OCI-LY3 (cell line): Measurements from ENCODE around the gene SLC6A11.

Experiments
- EZH2phosphoT487 ChIP-seq: fragments of 200-600 bp; shearing (Covaris generic); IDR thresholded peaks from 2 replicates; pipeline ENCODE4 v1.6.1; 2018; ENCODE audit warnings: antibody characterized with exemption, mixed run types, low read depth
- TF ChIP-seq, protein P1 (sequence below): fragments of 200-600, 300-600 bp; sonication (generic); IDR thresholded peaks from 2 replicates; pipeline ENCODE4 v1.5.1; 2014; ENCODE audit warnings: antibody characterized with exemption, low read length, low read depth

DNA sequence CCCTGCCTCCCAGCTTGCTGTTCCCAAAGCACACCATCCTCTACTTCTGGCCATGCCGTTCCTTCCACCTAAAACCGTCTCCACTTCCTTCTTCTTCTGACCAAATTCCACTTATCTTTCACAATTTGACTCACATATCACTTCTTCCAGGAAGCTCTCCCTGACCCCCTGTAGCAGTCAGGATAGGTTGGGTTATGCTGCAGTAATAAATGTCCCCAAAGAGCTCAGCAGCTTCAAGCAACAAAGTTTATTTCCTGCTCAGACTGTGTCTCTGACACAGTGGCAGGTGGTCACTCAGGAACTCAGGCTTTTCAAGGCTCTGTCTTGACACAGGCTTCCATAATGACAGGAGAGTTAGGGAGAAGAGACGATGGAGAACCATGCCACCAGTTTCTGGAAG lies 27.4 kb downstream of the SLC6A11 start:
- TF ChIP-seq, protein P1, sequence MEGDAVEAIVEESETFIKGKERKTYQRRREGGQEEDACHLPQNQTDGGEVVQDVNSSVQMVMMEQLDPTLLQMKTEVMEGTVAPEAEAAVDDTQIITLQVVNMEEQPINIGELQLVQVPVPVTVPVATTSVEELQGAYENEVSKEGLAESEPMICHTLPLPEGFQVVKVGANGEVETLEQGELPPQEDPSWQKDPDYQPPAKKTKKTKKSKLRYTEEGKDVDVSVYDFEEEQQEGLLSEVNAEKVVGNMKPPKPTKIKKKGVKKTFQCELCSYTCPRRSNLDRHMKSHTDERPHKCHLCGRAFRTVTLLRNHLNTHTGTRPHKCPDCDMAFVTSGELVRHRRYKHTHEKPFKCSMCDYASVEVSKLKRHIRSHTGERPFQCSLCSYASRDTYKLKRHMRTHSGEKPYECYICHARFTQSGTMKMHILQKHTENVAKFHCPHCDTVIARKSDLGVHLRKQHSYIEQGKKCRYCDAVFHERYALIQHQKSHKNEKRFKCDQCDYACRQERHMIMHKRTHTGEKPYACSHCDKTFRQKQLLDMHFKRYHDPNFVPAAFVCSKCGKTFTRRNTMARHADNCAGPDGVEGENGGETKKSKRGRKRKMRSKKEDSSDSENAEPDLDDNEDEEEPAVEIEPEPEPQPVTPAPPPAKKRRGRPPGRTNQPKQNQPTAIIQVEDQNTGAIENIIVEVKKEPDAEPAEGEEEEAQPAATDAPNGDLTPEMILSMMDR: no peak
- TF ChIP-seq EZH2phosphoT487: no peak
